IPS DF 19.7 (cell line): ENCODE data around the gene GLI3.
A peak's percentile ranks its signal among the peaks of the same experiment; 100 is the strongest.

Experiments used
- DNase-seq: peaks from one replicate; pipeline ENCODE4 v3.0.0-alpha.2; 2013; ENCODE audit warnings: low read depth, low spot score

GLI3 gene

GRCh38 chr7:42236976-42237810, at the start of gene GLI3:
GLI3 (minus strand) TSS chr7:42237209; CDS start chr7:42223253, 13,956 bp downstream.
- DNase-seq, result no peak

- DNase-seq, result no peak
These were observed 48.4 kb upstream of the GLI3 start for GRCh38 chr7:42285383-42285824.

- DNase-seq, result no peak
These were observed 46.5 kb upstream of the GLI3 start for GRCh38 chr7:42283553-42283952.

GRCh38 chr7:42278344-42278743, 41.3 kb upstream of the GLI3 start:
- DNase-seq, result no peak

GRCh38 chr7:42274053-42274452, 37.0 kb upstream of the GLI3 start:
- DNase-seq, result no peak

- DNase-seq, result peak; percentile 23
These were observed 36.0 kb upstream of the GLI3 start for GRCh38 chr7:42272793-42273665.

GRCh38 chr7:42269161-42269560, 32.2 kb upstream of the GLI3 start:
- no peak for DNase-seq

GRCh38 chr7:42264702-42265101, 27.7 kb upstream of the GLI3 start:
- DNase-seq, result no peak

GRCh38 chr7:42263971-42264370, 27.0 kb upstream of the GLI3 start:
- DNase-seq, result no peak

- no peak for DNase-seq
These were observed 26.0 kb upstream of the GLI3 start for GRCh38 chr7:42262964-42263363.

- DNase-seq, result no peak
These were observed 17.2 kb upstream of the GLI3 start for GRCh38 chr7:42254217-42254616.

- no peak for DNase-seq
These were observed 16.3 kb upstream of the GLI3 start for GRCh38 chr7:42253316-42253715.

- no peak for DNase-seq
These were observed 13.4 kb upstream of the GLI3 start for GRCh38 chr7:42250411-42250810.

GRCh38 chr7:42248579-42248978, 11.6 kb upstream of the GLI3 start:
- DNase-seq, result no peak

GRCh38 chr7:42247301-42247700, 10.3 kb upstream of the GLI3 start:
- DNase-seq, result no peak

- DNase-seq, result no peak
These were observed 7.8 kb upstream of the GLI3 start for GRCh38 chr7:42244828-42245227.

- no peak for DNase-seq
These were observed 5.4 kb upstream of the GLI3 start for GRCh38 chr7:42242381-42242780.

GRCh38 chr7:42241424-42241823, 4.4 kb upstream of the GLI3 start:
- DNase-seq, result no peak

- no peak for DNase-seq
These were observed 3.4 kb upstream of the GLI3 start for GRCh38 chr7:42240416-42240815.

GRCh38 chr7:42238709-42239366, 1.8 kb upstream of the GLI3 start:
- DNase-seq, result no peak

GRCh38 chr7:42237811-42238541, 967 bp upstream of the GLI3 start:
- no peak for DNase-seq
